ENCODE results near the gene SLC29A2.

Gene SLC29A2

DNA sequence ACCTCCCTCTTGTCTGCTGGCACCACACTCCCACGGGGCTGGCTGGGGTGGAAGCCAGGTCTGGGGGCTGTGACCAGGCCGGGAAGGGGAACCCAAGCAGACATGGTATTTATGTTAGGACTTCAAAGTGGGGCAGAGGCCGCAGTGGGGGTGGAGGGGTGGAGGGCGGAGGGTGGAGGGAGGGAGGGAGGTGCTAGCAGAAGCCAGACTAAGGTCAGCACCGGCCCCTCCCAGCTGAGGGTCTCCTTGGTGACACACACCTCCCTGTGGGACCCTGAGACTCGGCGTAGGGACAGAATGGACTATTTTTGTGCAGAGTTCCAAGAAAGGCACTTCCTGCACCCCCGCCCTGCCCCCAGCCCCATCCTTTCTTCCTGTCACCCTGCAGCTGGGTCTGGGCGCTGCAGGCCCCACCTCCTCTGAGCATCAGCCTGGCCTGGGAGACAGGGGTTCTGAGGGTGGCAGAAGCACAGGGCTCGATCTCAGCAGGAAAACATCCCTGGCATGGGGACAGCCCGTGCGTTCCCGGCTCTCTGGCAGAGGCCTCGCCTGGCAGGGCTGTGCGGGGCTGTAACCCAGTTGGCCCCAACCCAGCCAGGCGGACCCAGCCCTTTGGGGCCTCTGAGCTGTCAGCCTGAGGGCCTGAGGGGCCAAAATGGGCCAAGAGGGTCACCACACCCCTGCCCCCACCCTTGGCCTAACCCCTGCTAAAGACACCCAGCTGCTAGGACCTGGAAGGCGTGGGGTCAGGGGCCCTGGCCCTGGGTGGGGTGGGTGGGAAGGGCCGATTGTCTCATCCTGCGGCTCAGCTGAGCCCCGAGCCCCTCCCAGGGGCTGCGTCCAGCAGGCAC is 45.1 kb downstream of the SLC29A2 start:
- TF ChIP-seq, protein P1, sequence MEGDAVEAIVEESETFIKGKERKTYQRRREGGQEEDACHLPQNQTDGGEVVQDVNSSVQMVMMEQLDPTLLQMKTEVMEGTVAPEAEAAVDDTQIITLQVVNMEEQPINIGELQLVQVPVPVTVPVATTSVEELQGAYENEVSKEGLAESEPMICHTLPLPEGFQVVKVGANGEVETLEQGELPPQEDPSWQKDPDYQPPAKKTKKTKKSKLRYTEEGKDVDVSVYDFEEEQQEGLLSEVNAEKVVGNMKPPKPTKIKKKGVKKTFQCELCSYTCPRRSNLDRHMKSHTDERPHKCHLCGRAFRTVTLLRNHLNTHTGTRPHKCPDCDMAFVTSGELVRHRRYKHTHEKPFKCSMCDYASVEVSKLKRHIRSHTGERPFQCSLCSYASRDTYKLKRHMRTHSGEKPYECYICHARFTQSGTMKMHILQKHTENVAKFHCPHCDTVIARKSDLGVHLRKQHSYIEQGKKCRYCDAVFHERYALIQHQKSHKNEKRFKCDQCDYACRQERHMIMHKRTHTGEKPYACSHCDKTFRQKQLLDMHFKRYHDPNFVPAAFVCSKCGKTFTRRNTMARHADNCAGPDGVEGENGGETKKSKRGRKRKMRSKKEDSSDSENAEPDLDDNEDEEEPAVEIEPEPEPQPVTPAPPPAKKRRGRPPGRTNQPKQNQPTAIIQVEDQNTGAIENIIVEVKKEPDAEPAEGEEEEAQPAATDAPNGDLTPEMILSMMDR (IDR thresholded peaks at IDR 0.05), result no peak
- no peak overlapping the region for H3K27ac ChIP-seq
- no peak overlapping the region for H3K9ac ChIP-seq
- H3K36me3 ChIP-seq (ENCODE audit: control insufficient read depth, insufficient read depth, low read length), result no peaks in the 10 kb centered on the region
- no peaks in the 10 kb centered on the region for H3K27me3 ChIP-seq (ENCODE audit: control insufficient read depth, insufficient read depth, low read length)
- H3K4me2 ChIP-seq (ENCODE audit: low read length), result no peak overlapping the region
- no peak overlapping the region for H3K4me3 ChIP-seq (ENCODE audit: low read depth, low read length)
- no peaks in the 10 kb centered on the region for H3K79me2 ChIP-seq
- H3K9me3 ChIP-seq (ENCODE audit: control insufficient read depth, low read length), result no peaks in the 10 kb centered on the region
- H3K4me1 ChIP-seq, result no peaks in the 10 kb centered on the region
- no peak overlapping the region for H2AFZ ChIP-seq

DNA sequence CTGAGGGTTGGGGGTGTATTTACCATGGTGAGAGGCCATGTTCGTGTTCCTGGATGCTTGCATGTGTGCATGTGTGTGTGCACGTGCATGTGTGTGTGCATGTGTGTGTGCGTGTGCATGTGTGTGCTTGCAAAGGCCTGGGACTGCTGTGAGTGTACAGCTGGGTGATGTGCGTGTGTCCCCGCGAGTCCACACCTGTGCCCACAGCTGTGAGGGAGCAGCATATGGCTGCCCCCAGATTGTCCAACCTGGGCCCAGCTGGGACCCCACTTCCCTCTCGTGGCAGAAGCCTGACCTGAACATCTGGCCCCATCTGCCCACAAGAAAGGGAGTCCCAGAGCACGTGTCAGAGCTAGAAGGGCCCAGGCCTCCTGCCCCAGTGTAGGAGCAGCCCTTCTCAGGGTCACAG is 46.3 kb downstream of the SLC29A2 start:
- H3K4me1 ChIP-seq, result no peaks in the 10 kb centered on the region
- TF ChIP-seq, protein P1 (IDR thresholded peaks at IDR 0.05), result no peak

DNA sequence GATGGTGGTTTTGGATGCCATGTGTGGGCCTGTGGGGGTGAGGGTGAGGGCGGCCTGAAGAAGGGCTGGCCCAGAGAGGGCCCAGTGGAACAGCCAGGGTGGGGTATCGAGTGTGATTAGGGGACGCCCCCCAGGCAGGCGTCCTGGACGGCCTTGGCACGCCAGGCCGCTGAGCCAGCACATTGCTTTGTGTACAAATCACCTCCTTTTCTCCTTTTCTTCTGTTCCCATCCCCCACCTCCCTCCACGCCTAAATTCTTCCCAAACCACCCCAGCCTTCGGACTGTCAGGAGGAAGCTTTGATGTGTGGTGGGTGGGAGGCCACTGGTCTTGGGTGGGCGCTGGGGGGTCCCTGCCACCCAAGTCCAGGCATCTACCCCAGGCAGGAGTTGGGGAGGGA is 46.9 kb downstream of the SLC29A2 start:
- H2AFZ ChIP-seq, result no peak overlapping the region
- no peak overlapping the region for H3K4me2 ChIP-seq (ENCODE audit: low read length)
- no peak overlapping the region for H3K27ac ChIP-seq
- no peaks in the 10 kb centered on the region for H3K36me3 ChIP-seq (ENCODE audit: control insufficient read depth, insufficient read depth, low read length)
- H3K4me3 ChIP-seq (ENCODE audit: low read depth, low read length), result no peak overlapping the region
- TF ChIP-seq, protein P1 (IDR thresholded peaks at IDR 0.05), result no peak
- H3K27me3 ChIP-seq (ENCODE audit: control insufficient read depth, insufficient read depth, low read length), result no peaks in the 10 kb centered on the region
- no peaks in the 10 kb centered on the region for H3K9me3 ChIP-seq (ENCODE audit: control insufficient read depth, low read length)
- no peaks in the 10 kb centered on the region for H3K79me2 ChIP-seq
- H3K9ac ChIP-seq, result no peak overlapping the region
- H3K4me1 ChIP-seq, result no peaks in the 10 kb centered on the region

More for the DNA sequence above, 46.3 kb downstream of the SLC29A2 start:
- H3K79me2 ChIP-seq, result no peaks in the 10 kb centered on the region
- no peak overlapping the region for H3K4me2 ChIP-seq (ENCODE audit: low read length)
- no peak overlapping the region for H3K27ac ChIP-seq
- H3K4me3 ChIP-seq (ENCODE audit: low read depth, low read length), result no peak overlapping the region
- H3K9ac ChIP-seq, result no peak overlapping the region
- H3K9me3 ChIP-seq (ENCODE audit: control insufficient read depth, low read length), result no peaks in the 10 kb centered on the region
- H2AFZ ChIP-seq, result no peak overlapping the region
- no peaks in the 10 kb centered on the region for H3K36me3 ChIP-seq (ENCODE audit: control insufficient read depth, insufficient read depth, low read length)
- no peaks in the 10 kb centered on the region for H3K27me3 ChIP-seq (ENCODE audit: control insufficient read depth, insufficient read depth, low read length)

DNA sequence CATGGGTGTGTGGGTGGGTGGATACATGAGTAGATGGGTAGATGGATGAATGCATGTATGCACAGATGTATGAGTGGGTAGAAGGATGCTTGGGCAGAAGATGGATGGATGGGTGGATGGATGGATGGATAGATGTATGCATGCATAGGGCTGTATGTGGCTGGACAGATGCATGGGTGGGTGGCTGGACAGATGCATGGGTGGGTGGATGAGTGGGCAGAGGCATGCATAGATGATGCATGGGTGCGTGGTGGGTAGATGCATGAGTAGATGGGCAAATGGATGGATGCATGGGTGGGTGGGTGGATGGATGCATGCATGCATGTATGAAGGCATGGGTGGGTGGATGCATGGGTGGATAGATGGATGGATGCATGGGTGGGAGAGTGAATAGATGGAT is 47.9 kb downstream of the SLC29A2 start:
- Histone ChIP-seq H3K27me3 (ENCODE audit: control insufficient read depth, insufficient read depth, low read length) (no peaks in the 10 kb centered on the region), H3K27ac (no peak overlapping the region), H3K4me2 (ENCODE audit: low read length) (no peak overlapping the region), H3K4me1 (no peaks in the 10 kb centered on the region), H3K9ac (no peak overlapping the region), H3K79me2 (no peaks in the 10 kb centered on the region), H3K4me3 (ENCODE audit: low read depth, low read length) (no peak overlapping the region), H3K36me3 (ENCODE audit: control insufficient read depth, insufficient read depth, low read length) (no peaks in the 10 kb centered on the region), H2AFZ (no peak overlapping the region), H3K9me3 (ENCODE audit: control insufficient read depth, low read length) (no peaks in the 10 kb centered on the region)
- TF ChIP-seq, protein P1 (IDR thresholded peaks at IDR 0.05), result no peak
